Measurements from ENCODE around the gene NAALADL2. TPM values are rescaled to one million over a fixed set of nuclear protein-coding genes. Genes with fewer than 3 reads are reported as not detected.
"Not testable (repeated sequence)": the region's sequence is repeated elsewhere in the genome, so short reads cannot be mapped to it uniquely, and the experiment has no call there.

The NAALADL2 gene
- total RNA-seq, 1 donor from 2014 or later: 5.9 TPM

- DNase-seq (ENCODE audit: low spot score in 2 of 2): no peak
- H3K36me3 ChIP-seq: no peaks in the 10 kb centered on the region
- H3K27me3 ChIP-seq: no peaks in the 10 kb centered on the region
- intact Hi-C loops (cut with DNase I): no loop called here
- H3K4me1 ChIP-seq: no peaks in the 10 kb centered on the region
- no peak for TF ChIP-seq CTCF (IDR thresholded peaks at IDR 0.05)
- no peaks in the 10 kb centered on the region for H3K9me3 ChIP-seq
- H3K4me3 ChIP-seq: no peak overlapping the region
- H3K27ac ChIP-seq: no peak overlapping the region
These were observed 588.4 kb downstream of the NAALADL2 start for GRCh38 chr3:175447521-175447920.

GRCh38 chr3:175453361-175453760 lies 594.2 kb downstream of the NAALADL2 start:
- Histone ChIP-seq H3K27ac (no peak overlapping the region), H3K4me1 (no peaks in the 10 kb centered on the region), H3K36me3 (no peaks in the 10 kb centered on the region), H3K9me3 (no peaks in the 10 kb centered on the region), H3K27me3 (no peaks in the 10 kb centered on the region), H3K4me3 (no peak overlapping the region)
- DNase-seq (ENCODE audit: low spot score in 2 of 2): no peak
- no peak for TF ChIP-seq CTCF (IDR thresholded peaks at IDR 0.05)
- intact Hi-C loops (cut with DNase I): no loop called here

GRCh38 chr3:175456466-175456865 lies 597.3 kb downstream of the NAALADL2 start:
- Histone ChIP-seq H3K36me3 (no peaks in the 10 kb centered on the region), H3K27me3 (no peaks in the 10 kb centered on the region), H3K4me1 (no peaks in the 10 kb centered on the region), H3K4me3 (no peak overlapping the region), H3K9me3 (no peaks in the 10 kb centered on the region), H3K27ac (no peak overlapping the region)
- DNase-seq (ENCODE audit: low spot score in 2 of 2): no peak
- TF ChIP-seq CTCF (IDR thresholded peaks at IDR 0.05): no peak
- intact Hi-C loops (cut with DNase I): no loop called here

- intact Hi-C loops (cut with DNase I): no loop called here
These were observed 598.2 kb downstream of the NAALADL2 start for GRCh38 chr3:175457301-175457700.

GRCh38 chr3:175460849-175461399 lies 601.8 kb downstream of the NAALADL2 start:
- intact Hi-C loops (cut with DNase I); H3K27ac ChIP-seq; H3K4me1 ChIP-seq; H3K9me3 ChIP-seq; H3K27me3 ChIP-seq; DNase-seq (ENCODE audit: low spot score in 2 of 2); H3K4me3 ChIP-seq; H3K36me3 ChIP-seq: not testable (repeated sequence)

More at GRCh38 chr3:175457301-175457700, 598.2 kb downstream of the NAALADL2 start:
- no peaks in the 10 kb centered on the region for H3K36me3 ChIP-seq
- no peaks in the 10 kb centered on the region for H3K4me1 ChIP-seq
- H3K9me3 ChIP-seq: no peaks in the 10 kb centered on the region
- H3K27me3 ChIP-seq: no peaks in the 10 kb centered on the region
- H3K4me3 ChIP-seq: no peak overlapping the region
- no peak for DNase-seq (ENCODE audit: low spot score in 2 of 2)
- no peak for TF ChIP-seq CTCF (IDR thresholded peaks at IDR 0.05)
- no peak overlapping the region for H3K27ac ChIP-seq

- H3K27me3 ChIP-seq: no peaks in the 10 kb centered on the region
- H3K4me3 ChIP-seq: no peak overlapping the region
- H3K36me3 ChIP-seq: no peaks in the 10 kb centered on the region
- no peak for DNase-seq (ENCODE audit: low spot score in 2 of 2)
- no peaks in the 10 kb centered on the region for H3K4me1 ChIP-seq
- TF ChIP-seq CTCF (IDR thresholded peaks at IDR 0.05): no peak
- H3K27ac ChIP-seq: no peak overlapping the region
- intact Hi-C loops (cut with DNase I): no loop called here
- no peaks in the 10 kb centered on the region for H3K9me3 ChIP-seq
These were observed 605.2 kb downstream of the NAALADL2 start for GRCh38 chr3:175464362-175464761.
